Fibroblast of peridontal ligament (primary cell): ENCODE data around the gene PSMA4.
"Not testable (repeated sequence)": the region's sequence is repeated elsewhere in the genome, so short reads cannot be mapped to it uniquely, and the experiment has no call there.

ENCODE experiments used
- DNase-seq: peaks from one replicate; pipeline ENCODE4 v3.0.0-alpha.2; 2010; ENCODE audit errors: extremely low read depth

Gene PSMA4

DNA sequence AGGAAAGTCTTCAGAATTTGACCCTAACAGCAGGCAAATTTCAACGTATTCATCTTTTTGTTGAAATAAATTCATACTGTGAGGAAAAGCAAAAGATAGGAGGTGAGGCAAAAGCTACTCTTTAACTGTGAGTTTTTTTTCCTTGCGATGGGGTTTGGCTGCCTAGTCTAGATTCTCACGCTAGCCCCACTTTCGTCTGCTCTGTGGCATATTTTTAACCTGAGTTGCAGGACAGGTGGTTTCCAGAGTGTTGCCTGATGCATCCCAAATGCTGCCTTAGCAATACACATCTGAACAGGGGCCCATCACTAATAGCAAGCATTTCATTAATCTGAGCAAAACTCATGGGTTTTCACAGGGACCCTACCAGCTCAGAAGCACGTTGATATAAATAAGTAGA, 11.7 kb downstream of the PSMA4 start:
- no peak for DNase-seq

DNA sequence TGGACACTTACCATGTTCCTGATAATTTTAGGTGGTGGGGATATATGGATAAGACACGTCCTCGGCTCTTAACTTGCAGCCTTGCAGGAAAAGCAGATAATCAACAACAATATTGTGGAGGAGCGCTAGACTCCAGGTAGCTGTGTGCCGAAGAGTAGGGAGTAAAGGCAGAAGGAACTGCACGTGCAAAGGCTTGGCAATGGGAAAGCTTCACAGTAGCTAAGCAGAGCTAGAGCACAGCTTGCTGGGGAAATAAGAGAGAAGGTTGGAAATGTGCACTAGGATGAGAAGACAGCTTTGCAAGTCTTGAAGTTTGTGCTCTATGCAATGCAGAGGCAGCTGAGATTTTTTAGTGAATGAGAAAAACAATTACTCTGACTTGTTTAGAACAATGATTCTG, 12.4 kb downstream of the PSMA4 start:
- no peak for DNase-seq

DNA sequence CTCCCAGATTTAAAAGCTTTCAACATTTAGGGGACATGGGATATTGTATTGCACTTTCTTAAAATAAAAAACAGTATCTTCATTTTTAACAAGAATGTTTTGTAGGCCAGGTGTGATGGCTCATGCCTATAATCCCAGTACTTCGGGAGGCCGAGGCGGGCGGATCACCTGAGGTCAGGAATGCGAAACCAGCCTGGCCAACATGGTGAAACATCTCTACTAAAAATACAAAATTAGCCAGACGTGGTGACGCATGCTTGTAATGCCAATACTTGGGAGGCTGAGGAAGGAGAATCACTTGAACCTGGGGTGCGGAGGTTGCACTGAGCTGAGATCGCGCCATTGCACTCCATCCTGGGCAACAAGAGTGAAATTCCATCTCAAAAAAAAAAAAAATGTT, 20.0 kb downstream of the PSMA4 start:
- DNase-seq: not testable (repeated sequence)

DNA sequence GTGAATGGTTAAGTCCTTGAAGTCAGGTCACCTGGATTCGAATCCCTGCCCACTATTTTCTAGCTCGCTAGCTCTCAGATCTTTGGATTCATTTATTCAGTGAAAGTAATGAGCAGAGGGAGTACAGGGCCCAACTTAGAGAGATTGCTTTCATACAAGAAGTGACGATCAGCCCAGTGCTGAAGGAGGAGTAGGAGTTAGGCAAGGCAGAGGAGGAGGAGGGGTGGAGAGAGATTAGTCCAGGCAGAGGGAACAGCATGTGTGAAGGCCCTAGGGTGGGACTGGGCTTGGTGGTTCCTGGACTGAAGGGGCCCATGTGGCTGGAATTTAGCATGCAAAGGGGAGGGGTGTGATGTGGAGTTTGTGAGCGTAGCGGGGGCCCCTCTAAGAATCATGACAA, 21.2 kb downstream of the PSMA4 start:
- no peak for DNase-seq

DNA sequence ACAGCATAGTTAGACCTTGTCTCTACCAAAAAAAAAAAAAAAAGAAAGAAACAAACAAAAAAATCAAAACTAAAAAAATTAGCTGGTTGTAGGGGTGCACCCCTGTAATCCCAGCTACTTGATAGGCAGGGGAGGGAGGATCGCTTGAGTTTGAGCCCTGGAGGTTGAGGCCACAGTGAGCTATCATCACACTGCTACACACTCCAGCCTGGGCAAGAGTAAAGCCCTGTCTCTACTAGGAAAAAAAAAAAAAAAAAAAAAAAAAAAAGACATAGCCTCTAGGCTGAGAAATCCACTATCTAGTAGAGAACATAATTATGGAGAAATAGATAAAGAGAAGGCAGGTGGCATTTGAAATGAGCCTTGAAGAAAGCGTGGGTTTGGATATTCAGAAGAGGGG, 22.8 kb downstream of the PSMA4 start:
- DNase-seq: no peak

DNA sequence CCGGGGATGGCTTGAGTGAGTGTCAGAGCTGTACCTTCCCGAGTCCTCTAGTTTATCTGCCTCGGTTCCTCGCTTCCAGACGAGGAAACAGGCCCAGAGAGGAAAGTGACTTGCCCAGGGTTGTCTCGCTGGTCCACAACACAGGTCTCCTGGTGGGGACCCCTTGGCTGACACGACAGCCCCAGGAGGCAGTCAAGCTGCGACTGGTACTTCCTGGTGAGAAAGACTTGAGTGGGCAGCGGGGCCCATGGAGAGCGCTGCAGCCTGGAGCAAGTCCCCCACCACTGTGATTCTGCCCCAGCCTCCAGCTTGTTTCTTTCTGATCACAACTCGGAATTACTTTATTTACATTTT, 24.5 kb downstream of the PSMA4 start:
- DNase-seq: no peak

DNA sequence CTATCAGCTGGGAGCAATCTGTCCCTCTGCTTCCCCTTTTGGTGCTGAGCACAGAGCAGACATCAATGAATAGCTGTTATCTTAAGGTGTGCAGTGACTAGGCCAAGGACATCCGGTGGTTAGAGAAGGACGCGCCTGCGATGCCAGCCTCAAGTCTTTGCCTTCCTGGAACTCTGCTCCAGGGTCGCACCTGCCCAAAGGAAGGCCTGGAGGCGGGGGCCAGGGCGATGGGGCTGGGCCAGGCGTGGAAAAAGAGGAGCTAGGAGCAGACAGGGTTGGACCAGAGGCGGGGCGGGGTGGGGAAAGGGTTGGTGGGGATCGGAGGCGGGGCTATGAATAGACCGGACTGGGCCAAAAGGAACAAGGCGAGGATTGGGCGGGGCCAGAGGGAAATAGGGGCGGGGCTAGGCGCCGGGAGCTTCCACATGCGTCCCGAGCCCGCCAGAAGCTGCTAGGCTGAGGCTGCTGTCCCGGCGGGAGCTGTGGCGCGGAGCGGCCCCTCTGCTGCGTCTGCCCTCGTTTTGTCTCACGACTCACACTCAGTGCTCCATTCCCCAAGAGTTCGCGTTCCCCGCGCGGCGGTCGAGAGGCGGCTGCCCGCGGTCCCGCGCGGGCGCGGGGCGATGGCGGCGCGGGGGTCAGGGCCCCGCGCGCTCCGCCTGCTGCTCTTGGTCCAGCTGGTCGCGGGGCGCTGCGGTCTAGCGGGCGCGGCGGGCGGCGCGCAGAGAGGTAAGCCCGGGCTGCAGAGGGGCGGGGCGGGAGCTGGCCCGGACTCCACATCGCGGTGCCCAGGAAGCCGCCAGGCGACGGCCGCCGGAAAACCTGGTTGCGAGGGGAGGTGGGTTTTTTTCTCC, 25.1 kb downstream of the PSMA4 start, which contains the start of gene CHRNA5:
Gene CHRNA5 (plus strand): TSS at position 424 of the 854 bp plus-strand sequence. CDS start 200 bp downstream, at position 624.
- DNase-seq: peak; percentile 53

DNA sequence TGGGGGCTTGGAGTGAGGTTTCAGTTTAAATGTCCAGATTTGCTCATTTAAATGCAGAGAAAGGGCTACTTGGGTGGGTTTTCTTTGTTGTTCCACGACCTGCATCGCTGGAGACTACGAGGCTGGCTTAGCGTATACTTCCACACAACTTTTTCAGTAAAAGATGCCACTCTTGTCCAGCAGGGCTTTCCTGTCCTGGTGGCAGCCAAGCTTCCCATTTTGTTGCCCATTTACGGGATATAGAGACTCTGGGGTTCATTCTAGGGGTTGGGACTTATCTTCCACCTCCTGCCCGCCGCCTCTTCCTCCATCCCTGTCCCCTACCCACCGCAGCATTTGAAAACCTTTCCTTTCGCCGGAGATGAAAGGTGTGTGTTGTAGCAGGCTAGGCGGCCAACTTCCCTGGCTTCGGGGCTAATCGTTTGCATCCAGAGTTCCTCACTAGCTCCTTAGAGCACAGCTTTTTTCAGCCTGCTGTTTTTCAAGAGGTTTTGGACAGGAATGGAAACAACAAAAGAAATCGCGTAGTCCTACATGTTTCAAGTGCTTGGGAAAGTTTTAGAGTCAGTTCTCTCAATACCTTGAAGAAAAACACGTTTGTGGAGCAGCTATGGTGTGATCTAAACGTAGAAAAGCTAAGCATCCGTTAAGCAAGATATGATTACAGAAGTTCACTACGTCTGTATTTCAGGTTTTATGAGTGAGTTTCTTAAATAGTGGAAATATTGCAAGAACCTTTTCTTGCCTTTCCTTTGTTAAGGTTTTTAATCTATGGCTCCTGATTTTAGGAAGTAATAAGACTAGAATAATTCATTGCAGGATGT, 25.9 kb downstream of the PSMA4 start:
- DNase-seq: peak; percentile 22

DNA sequence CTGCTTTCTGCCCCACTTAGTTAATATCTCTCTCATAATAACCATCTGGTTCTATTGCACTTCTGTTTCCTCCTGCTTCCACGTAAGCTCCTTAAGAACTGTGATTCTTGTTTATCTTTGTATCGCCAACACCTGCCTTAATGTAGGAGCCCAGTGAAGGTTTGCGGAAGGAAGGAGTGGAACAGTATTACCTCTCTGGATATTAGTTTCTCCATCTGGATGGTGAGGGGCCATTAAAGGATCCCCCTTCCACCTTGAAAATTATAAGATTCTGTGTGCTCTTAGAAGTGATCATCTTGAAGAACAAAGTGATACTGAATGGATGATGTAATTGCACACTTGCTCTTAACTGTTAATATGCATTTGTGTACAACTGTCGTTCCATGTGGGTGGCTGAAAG, 27.3 kb downstream of the PSMA4 start:
- DNase-seq: no peak

DNA sequence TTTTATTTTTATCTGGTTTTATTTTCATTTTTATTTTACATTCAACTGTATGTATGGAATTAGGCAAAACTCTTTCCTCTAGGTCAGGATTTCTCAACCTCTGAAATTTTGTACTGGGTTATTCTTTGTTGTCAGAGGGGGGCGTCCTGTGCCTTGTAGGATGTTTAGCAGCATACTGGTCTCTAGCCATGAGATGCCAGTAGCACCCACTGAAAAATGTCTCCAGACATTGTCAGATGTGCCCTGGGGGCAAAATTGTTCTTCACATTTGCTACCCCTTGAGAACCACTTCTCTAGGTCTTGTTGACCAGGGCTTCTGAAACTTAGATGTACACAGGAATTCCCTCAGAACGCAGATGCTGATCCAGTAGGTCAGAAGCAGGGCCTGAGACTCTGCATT, 30.5 kb downstream of the PSMA4 start:
- DNase-seq: no peak

DNA sequence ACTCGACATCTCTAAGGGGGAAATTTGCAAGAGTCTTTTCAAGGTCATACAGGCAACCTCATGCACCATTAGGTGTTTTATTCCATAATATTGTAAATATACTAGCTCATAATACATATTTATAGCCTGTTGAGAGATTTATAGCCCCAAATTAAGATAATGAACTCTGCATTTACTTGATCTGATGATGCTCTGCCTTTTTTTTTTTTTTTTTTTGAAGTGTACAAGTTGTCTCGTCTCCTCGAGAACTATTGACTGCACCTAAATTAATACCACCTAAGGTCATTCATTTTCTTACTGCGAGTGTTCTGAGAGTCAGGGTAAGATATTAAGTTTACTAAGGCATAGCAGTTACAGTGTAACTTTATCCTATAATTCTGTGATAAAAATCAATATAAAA, 31.1 kb downstream of the PSMA4 start:
- DNase-seq: no peak

DNA sequence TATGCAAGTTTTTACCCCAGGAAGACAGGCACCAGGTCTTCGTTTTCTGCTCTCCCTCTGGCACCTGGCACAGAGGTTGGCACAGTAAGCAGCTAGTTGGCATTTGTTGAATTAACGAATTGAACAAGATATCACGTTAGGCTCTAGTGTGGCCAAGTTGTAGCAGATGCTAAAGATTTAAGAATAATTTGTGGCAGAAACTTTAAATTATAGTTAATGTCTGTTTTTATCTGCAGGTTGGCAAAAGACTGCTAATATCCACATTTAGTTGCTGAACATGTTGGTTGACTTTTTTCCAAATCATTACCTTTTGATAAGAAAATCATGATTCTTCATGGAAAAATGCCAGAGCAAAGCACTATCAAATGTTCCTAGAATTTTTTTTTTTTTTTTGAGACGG, 33.2 kb downstream of the PSMA4 start:
- DNase-seq: no peak

DNA sequence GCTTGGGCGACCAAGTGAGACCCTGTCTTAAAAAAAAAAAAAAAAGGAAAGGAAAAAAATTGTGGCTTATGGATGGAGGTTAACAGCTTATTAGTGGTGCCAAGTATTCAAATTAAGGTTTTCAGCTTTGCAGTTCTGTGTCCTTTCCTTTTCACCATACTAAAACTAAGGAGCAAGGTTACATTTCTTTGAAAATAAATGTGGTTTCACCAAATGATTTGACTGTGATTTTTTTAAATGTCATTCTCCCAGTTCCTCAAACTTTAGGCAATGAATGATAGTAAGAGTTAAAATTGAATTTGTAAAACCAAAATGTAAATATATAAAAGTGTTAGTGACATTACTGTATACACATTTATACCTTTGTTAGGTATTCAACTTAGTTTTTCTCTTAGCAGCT, 34.7 kb downstream of the PSMA4 start:
- DNase-seq: no peak

DNA sequence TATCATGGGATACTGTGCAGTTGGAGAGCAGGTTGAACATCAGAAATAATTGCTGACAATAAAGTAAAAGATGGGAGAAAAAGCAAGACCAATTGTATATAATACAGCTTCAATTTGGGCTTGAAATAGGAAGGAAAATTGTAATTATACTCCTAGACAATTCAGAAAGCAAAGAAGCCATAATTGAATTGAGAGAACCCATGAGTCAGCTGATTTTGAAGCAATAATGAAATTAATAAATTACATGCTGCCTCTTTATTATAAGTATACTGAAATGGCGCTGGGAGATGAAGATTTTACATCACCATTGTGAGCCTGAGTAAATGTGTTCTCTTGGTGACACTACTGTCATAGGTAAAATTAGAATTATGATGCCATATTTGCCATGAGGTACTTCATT, 57.3 kb downstream of the PSMA4 start:
- no peak for DNase-seq

DNA sequence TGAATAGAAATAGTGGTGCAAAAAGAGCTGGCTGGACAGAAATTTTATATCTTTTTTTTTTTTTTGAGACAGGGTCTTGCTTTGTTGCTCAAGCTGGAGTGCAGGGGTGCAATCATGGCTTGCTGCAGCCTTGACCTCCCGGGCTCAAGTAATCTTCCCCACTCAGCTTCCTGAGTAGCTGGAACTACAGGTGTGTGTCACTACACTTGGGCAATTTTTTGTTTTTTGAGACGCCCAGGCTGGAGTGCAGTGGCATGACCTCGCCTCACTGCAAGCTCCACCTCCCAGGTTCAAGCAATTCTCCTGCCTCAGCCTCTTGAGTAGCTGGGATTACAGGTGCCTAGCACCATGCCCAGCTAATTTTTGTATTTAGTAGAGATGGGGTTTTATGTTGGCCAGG, 58.1 kb downstream of the PSMA4 start:
- no peak for DNase-seq

DNA sequence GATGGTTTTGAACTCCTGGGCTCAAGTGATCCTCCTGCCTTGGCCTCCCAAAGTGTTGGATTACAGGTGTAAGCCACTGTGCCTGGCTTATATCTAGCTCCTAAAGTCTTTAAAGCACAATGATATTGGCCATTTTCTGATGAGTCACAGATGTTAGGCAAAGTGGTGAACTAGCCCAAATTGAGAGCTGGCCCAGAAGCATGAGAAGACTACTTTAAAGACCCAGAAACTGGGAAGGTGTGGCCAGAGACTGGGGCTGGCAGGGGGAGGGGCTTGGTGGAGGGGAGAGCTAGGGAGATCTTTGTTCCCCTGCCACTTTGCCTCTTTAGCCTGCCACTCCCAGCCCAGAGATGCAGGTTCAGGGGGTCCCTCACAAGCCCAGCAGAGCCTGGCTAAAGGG, 58.9 kb downstream of the PSMA4 start:
- no peak for DNase-seq
